Mesenchymal stem cell (in vitro differentiated cells and primary cell): ENCODE measurements around the gene KIF25.

Experiments used
- DNase-seq: peaks from one replicate; pipeline ENCODE4 v3.0.0-alpha.2; 2013
- H2AFZ ChIP-seq: one replicate; pipeline ENCODE4 v1.6.1; 2013; ENCODE audit warnings: low read depth, mild to moderate bottlenecking, control low read depth, inconsistent platforms, low read length, moderate library complexity
- H2AK5ac ChIP-seq: 2 replicates; pipeline ENCODE4 v1.6.1; 2013; ENCODE audit warnings: low read length, moderate library complexity, mild to moderate bottlenecking, inconsistent platforms; ENCODE audit not compliant: severe bottlenecking
- H2BK120ac ChIP-seq: one replicate; pipeline ENCODE4 v1.6.1; 2013; ENCODE audit warnings: low read depth, mild to moderate bottlenecking, inconsistent platforms, low read length, moderate library complexity
- H2BK12ac ChIP-seq, 2 experiments: one replicate each; pipeline ENCODE4 v1.6.1; 2013; ENCODE audit warnings: inconsistent platforms in 2 of 2, low read length in 2 of 2, mild to moderate bottlenecking in 2 of 2, moderate library complexity in 2 of 2, control low read depth in 1 of 2
- H2BK15ac ChIP-seq: one replicate; pipeline ENCODE4 v1.6.1; 2013; ENCODE audit warnings: mild to moderate bottlenecking, low read depth, inconsistent platforms; ENCODE audit not compliant: poor library complexity, severe bottlenecking
- H2BK5ac ChIP-seq: 2 replicates; pipeline ENCODE4 v1.6.1; 2013; ENCODE audit warnings: low read depth, mild to moderate bottlenecking, low read length, control low read depth, inconsistent platforms; ENCODE audit not compliant: poor library complexity, severe bottlenecking
- H3K14ac ChIP-seq, 2 experiments: one replicate each; pipeline ENCODE4 v1.6.1; 2013; ENCODE audit warnings: inconsistent platforms in 2 of 2, low read length in 2 of 2, control low read depth in 1 of 2, mild to moderate bottlenecking in 1 of 2, moderate library complexity in 1 of 2
- H3K18ac ChIP-seq, 2 experiments: one replicate each; pipeline ENCODE4 v1.6.1; 2013; ENCODE audit warnings: inconsistent platforms in 2 of 2, low read length in 2 of 2, control low read depth in 1 of 2, low read depth in 1 of 2, mild to moderate bottlenecking in 1 of 2
- H3K23ac ChIP-seq, 2 experiments: one replicate each; pipeline ENCODE4 v1.6.1; 2013; ENCODE audit warnings: inconsistent platforms in 2 of 2, low read length in 2 of 2, mild to moderate bottlenecking in 2 of 2, moderate library complexity in 2 of 2, control low read depth in 1 of 2
- H3K27ac ChIP-seq: 2 replicates; pipeline ENCODE4 v1.5.1; 2013; ENCODE audit warnings: mild to moderate bottlenecking, moderate library complexity, low read length, control low read depth, inconsistent platforms; ENCODE audit not compliant: poor library complexity, severe bottlenecking
- H3K27me3 ChIP-seq, 2 experiments: 2 replicates each; pipeline versions ENCODE4 v1.6.1 to v1.7.0; 2013; ENCODE audit warnings: low read length in 2 of 2, mild to moderate bottlenecking in 2 of 2, moderate library complexity in 2 of 2, control low read depth in 1 of 2, inconsistent platforms in 1 of 2; ENCODE audit not compliant: control insufficient read depth in 1 of 2, insufficient read depth in 1 of 2
- H3K36me3 ChIP-seq, 2 experiments: 2 replicates each; pipeline versions ENCODE4 v1.6.1 to v1.7.0; 2013; ENCODE audit warnings: low read length in 2 of 2, control low read depth in 1 of 2, inconsistent platforms in 1 of 2, low read depth in 1 of 2, mild to moderate bottlenecking in 1 of 2; ENCODE audit not compliant: insufficient read depth in 2 of 2, control insufficient read depth in 1 of 2
- H3K4ac ChIP-seq, 2 experiments: one replicate each; pipeline ENCODE4 v1.6.1; 2013; ENCODE audit warnings: inconsistent platforms in 2 of 2, low read length in 2 of 2, mild to moderate bottlenecking in 2 of 2, moderate library complexity in 2 of 2, control low read depth in 1 of 2, low read depth in 1 of 2
- H3K4me1 ChIP-seq: 2 replicates; pipeline ENCODE4 v1.6.1; 2013; ENCODE audit warnings: low read depth, low read length, control low read depth; ENCODE audit not compliant: control insufficient read depth, insufficient read depth
- H3K4me2 ChIP-seq: 2 replicates; pipeline ENCODE4 v1.6.1; 2013; ENCODE audit warnings: low read length, mild to moderate bottlenecking, inconsistent platforms; ENCODE audit not compliant: poor library complexity, severe bottlenecking
- H3K4me3 ChIP-seq, 2 experiments: 2 replicates each; pipeline versions ENCODE4 v1.5.1 to v1.7.0; 2013; ENCODE audit warnings: low read length in 2 of 2, mild to moderate bottlenecking in 2 of 2, control low read depth in 1 of 2, low read depth in 1 of 2; ENCODE audit not compliant: insufficient read depth in 1 of 2
- H3K79me1 ChIP-seq: replicated peaks from 2 replicates; pipeline ENCODE4 v1.6.1; 2013; ENCODE audit warnings: mild to moderate bottlenecking, control low read depth, low read length, inconsistent platforms; ENCODE audit not compliant: poor library complexity, severe bottlenecking
- H3K9ac ChIP-seq: 2 replicates; pipeline ENCODE4 v1.7.0; 2013; ENCODE audit warnings: mild to moderate bottlenecking, low read length, moderate library complexity
- H3K9me3 ChIP-seq: 2 replicates; pipeline ENCODE4 v1.7.0; 2013; ENCODE audit warnings: mild to moderate bottlenecking, low read length; ENCODE audit not compliant: control insufficient read depth
- H4K8ac ChIP-seq: one replicate; pipeline ENCODE4 v1.6.1; 2013; ENCODE audit warnings: inconsistent platforms, mild to moderate bottlenecking, low read length, moderate library complexity
- H4K91ac ChIP-seq: one replicate; pipeline ENCODE4 v1.6.1; 2013; ENCODE audit warnings: mild to moderate bottlenecking, low read length, inconsistent platforms
- WGBS: methylation state at CpG from one replicate; pipeline ENCODE4 v1.1.7; 2013; ENCODE audit warnings: mixed read lengths; 5-methylcytosine and 5-hydroxymethylcytosine counted together

Gene KIF25

DNA sequence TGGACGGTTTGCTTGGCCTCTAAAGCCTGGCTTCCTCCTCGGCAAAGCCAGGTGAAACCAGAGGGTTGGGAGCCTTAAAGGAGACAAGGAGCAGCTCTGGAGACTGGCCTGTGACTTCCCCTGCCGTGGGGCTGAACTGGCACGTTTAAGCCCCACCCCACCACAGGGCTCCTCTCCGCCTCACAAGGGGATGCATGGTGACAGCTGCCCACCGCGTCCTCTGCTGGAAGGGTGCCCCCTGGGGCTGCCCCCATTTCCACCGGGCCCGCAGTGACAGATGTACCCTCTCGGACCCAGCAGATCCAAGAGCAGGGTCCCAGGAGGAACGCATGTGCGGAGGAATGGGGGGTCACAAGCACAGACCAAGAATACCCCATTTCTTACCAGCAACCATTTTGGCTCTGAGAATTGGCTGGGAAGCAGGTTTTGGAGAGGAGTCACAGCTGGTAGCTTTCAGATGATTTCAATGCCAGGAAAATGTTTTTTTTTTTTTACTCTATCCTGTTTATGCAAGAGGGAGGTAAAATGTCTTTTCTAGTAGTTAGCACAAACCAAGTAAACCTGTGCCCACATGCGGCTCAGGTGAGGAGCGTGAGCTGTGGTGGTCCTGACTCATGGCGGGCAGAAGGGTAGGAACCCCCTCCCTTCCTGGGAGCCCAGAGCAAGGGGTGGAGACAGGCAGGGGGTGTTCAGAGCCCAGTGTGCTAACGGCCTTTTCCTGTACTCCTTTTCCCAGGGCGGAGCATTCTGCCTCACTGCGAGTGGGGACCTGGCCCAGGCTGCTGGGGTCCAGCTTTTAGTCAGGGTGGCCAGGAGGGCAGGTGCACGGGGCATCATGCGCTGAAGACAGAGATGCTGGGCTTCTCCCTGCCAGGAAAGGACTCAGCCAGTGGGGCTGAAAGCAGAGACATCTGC lies 48.5 kb downstream of the KIF25 start:
- H3K4me2 ChIP-seq, result no peak overlapping the region
- no peak for DNase-seq
- H2BK120ac ChIP-seq, result peak overlapping the region; percentile 2
- H2BK15ac ChIP-seq, result no peak overlapping the region
- no peaks in the 10 kb centered on the region for H3K79me1 ChIP-seq
- no peak overlapping the region for H3K4ac ChIP-seq
- peaks cover 3% of the 10 kb centered on the region for H3K9me3 ChIP-seq
- no peaks in the 10 kb centered on the region for H3K36me3 ChIP-seq
- no peak overlapping the region for H3K27ac ChIP-seq
- H3K4me3 ChIP-seq, result no peak overlapping the region
- WGBS, result 87% methylated on average over 17 of the region's 20 CpGs
- H4K91ac ChIP-seq, result peak overlapping the region; percentile 43
- H3K23ac ChIP-seq, result no peak overlapping the region
- no peak overlapping the region for H3K9ac ChIP-seq
- H2AFZ ChIP-seq, result no peak overlapping the region
- H4K8ac ChIP-seq, result no peak overlapping the region
- H2AK5ac ChIP-seq, result no peak overlapping the region
- H3K4me1 ChIP-seq, result peaks cover 7% of the 10 kb centered on the region
- no peak overlapping the region for H3K18ac ChIP-seq
- peak overlapping the region; percentile 40 to 51 for H2BK12ac ChIP-seq
- H3K27me3 ChIP-seq, result peaks cover 0 to 4% of the 10 kb centered on the region in 2 experiments
- peak overlapping the region in 1 of 2 experiments; percentile 56 for H3K14ac ChIP-seq
- peak overlapping the region; percentile 46 for H2BK5ac ChIP-seq

DNA sequence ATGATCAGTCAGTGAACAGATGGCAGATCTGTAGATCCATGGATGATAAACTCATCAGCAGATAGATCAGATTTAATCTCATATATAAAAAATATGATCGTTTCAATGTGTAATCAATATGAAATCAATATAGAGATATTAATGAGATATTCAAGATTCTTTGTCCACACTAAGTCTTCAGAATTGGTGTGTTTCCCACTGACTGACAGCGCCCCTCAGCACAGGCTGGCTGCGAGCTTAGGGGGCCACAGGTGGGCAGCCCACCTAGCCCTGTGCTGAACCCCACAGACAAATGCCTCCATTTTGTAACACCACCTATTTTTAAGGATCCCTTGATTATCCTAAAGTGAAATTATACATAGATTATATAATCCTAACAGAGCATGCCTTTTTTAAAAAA lies 49.2 kb downstream of the KIF25 start:
- H3K9ac ChIP-seq, result no peak overlapping the region
- 100% methylated on average over 2 of the region's 3 CpGs for WGBS
- no peak overlapping the region for H3K27ac ChIP-seq
- no peak overlapping the region for H3K23ac ChIP-seq
- H2BK5ac ChIP-seq, result no peak overlapping the region
- no peak for DNase-seq
- no peak overlapping the region for H3K4me3 ChIP-seq
- H3K9me3 ChIP-seq, result no peaks in the 10 kb centered on the region
- H3K36me3 ChIP-seq, result no peaks in the 10 kb centered on the region
- no peak overlapping the region for H4K91ac ChIP-seq
- H4K8ac ChIP-seq, result no peak overlapping the region
- H2BK12ac ChIP-seq, result no peak overlapping the region
- H3K4me2 ChIP-seq, result no peak overlapping the region
- no peak overlapping the region for H2AK5ac ChIP-seq
- no peak overlapping the region for H3K14ac ChIP-seq
- no peak overlapping the region for H3K18ac ChIP-seq
- H2BK15ac ChIP-seq, result no peak overlapping the region
- peaks cover 0 to 4% of the 10 kb centered on the region in 2 experiments for H3K27me3 ChIP-seq
- peaks cover 7% of the 10 kb centered on the region for H3K4me1 ChIP-seq
- H3K79me1 ChIP-seq, result no peaks in the 10 kb centered on the region
- H3K4ac ChIP-seq, result no peak overlapping the region
- H2BK120ac ChIP-seq, result no peak overlapping the region
- H2AFZ ChIP-seq, result no peak overlapping the region

DNA sequence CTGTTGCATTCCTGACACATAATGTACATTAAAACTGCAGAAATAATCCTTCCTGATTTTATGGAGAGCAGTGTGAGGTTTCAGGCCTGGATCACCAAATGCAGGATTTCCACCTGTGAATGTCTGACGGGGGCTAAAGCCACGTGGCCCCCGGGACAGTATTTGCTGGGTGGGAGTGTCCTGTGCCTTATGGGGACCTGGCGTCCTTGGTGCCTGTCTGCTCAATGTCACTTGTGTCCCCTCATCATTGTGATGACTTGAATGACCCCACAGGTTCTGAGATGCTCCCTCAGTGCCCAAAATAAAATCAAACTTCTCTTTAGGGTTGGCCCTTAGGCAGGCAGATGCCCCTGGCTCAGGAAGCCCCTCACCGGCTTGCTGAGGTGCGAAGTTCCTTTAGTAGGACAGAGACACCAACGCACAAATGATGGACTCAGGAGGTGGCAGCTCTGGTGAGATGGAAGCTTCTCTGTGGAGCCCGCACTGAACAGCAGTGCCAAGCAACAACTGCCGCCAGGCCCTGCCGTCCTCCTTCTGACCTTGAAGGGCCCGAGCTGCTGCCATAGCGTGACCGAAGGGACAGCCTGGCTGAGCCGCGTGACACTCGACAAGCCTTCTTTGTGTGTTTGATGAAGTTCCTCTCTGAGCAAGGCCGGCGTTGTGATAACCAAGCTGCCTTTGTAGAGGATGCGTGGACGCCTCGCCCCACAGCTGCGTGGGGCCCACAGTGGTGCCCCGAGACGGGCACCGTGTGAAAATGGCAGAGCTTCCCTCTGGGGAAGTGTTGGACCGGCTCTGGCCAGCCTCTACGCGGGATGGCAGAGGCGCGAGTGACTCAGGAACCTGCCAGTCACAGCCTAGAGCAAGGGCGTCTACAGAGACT lies 50.6 kb downstream of the KIF25 start:
- Histone ChIP-seq H4K91ac (no peak overlapping the region), H3K4ac (no peak overlapping the region), H3K36me3 (no peaks in the 10 kb centered on the region), H3K4me2 (no peak overlapping the region), H2BK15ac (no peak overlapping the region), H3K9me3 (no peaks in the 10 kb centered on the region), H2AK5ac (no peak overlapping the region), H3K27ac (no peak overlapping the region), H3K4me3 (no peak overlapping the region), H2BK120ac (no peak overlapping the region), H3K18ac (no peak overlapping the region), H3K14ac (no peak overlapping the region), H4K8ac (no peak overlapping the region), H3K23ac (no peak overlapping the region), H3K27me3 (peaks cover 0 to 4% of the 10 kb centered on the region in 2 experiments), H2AFZ (no peak overlapping the region), H2BK5ac (no peak overlapping the region), H3K79me1 (no peaks in the 10 kb centered on the region), H3K9ac (no peak overlapping the region), H2BK12ac (peak overlapping the region in 1 of 2 experiments; percentile 32), H3K4me1 (peaks cover 7% of the 10 kb centered on the region)
- 92% methylated on average over 31 of the region's 31 CpGs for WGBS
- no peak for DNase-seq

DNA sequence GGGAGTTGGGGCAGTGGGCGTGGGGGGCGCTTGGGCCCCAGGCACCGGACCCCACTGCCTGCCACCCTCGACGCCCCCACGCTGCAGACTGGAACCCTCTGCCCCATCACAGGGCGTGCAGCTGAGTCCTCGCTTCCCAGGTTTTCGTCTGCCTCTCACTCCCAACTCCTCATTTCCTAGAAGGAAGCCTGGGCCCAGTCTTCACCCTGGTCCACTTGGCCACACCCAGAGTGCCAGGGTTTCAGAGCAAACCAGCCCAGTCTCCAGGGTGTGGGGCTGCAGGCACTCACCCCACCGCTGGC lies 51.2 kb downstream of the KIF25 start:
- Histone ChIP-seq H2AFZ (no peak overlapping the region), H3K27ac (no peak overlapping the region), H3K4me1 (peaks cover 7% of the 10 kb centered on the region), H3K18ac (no peak overlapping the region), H2BK15ac (no peak overlapping the region), H2BK12ac (no peak overlapping the region), H3K9ac (no peak overlapping the region), H3K27me3 (peaks cover 0 to 4% of the 10 kb centered on the region in 2 experiments), H2BK120ac (no peak overlapping the region), H3K36me3 (no peaks in the 10 kb centered on the region), H4K8ac (no peak overlapping the region), H3K79me1 (no peaks in the 10 kb centered on the region), H3K14ac (no peak overlapping the region), H3K4ac (no peak overlapping the region), H3K4me3 (no peak overlapping the region), H2BK5ac (no peak overlapping the region), H4K91ac (no peak overlapping the region), H3K4me2 (no peak overlapping the region), H3K9me3 (no peaks in the 10 kb centered on the region), H2AK5ac (no peak overlapping the region), H3K23ac (no peak overlapping the region)
- WGBS, result 96% methylated on average over 8 of the region's 10 CpGs
- DNase-seq, result no peak
